K562 (cell line): Measurements from ENCODE around the gene CCDC127. TPM values are rescaled to one million over a fixed set of nuclear protein-coding genes. Genes with fewer than 3 reads are reported as not detected.

Experiments used
- ARID1B ChIP-seq: fragments of 450-650 bp; IDR thresholded peaks from 2 replicates; pipeline ENCODE4 v1.6.1; 2016; ENCODE audit warnings: antibody characterized with exemption, mild to moderate bottlenecking, inconsistent platforms
- ATF1 ChIP-seq, 2 experiments: fragments of 450-650 bp in 1 of 2; IDR thresholded peaks; 2 replicates each; pipeline ENCODE4 v1.6.1; 2016; ENCODE audit warnings: missing compliant biosample characterization in 1 of 2, missing genetic modification characterization in 1 of 2
- BHLHE40 ChIP-seq: IDR thresholded peaks from 2 replicates; pipeline ENCODE4 v1.6.1; 2011; ENCODE audit warnings: low read length, improper control_type of control experiment
- CGGBP1 ChIP-seq: fragments of 250-450 bp; sonication (Bioruptor Pico); IDR thresholded peaks from 2 replicates; pipeline ENCODE4 v1.9.0; 2021; ENCODE audit warnings: mild to moderate bottlenecking
- CREM ChIP-seq: IDR thresholded peaks from 2 replicates; pipeline ENCODE4 v1.6.1; 2014; ENCODE audit warnings: antibody characterized with exemption, low read depth
- DPF2 ChIP-seq: fragments of 450-650 bp; IDR thresholded peaks from 2 replicates; pipeline ENCODE4 v1.6.1; 2016
- HMBOX1 ChIP-seq: sonication (generic); IDR thresholded peaks from 2 replicates; pipeline ENCODE4 v1.6.1; 2016
- HNRNPLL ChIP-seq: fragments of 200-400 bp; formaldehyde crosslinking; IDR thresholded peaks from 2 replicates; pipeline ENCODE4 v1.6.1; 2017; ENCODE audit warnings: low read length, low read depth, mild to moderate bottlenecking; ENCODE audit not compliant: poor library complexity, severe bottlenecking
- ILF3 ChIP-seq: fragments of 450-650 bp; IDR thresholded peaks from 2 replicates; pipeline ENCODE4 v1.6.1; 2018; ENCODE audit warnings: antibody characterized with exemption, mild to moderate bottlenecking, moderate library complexity, borderline replicate concordance
- MEF2D ChIP-seq: conservative IDR thresholded peaks from 2 replicates; pipeline ENCODE4 v1.6.1; 2016; ENCODE audit warnings: low read depth, missing genetic modification characterization, missing compliant biosample characterization
- MEIS2 ChIP-seq: fragments of 450-650 bp; IDR thresholded peaks from 2 replicates; pipeline ENCODE4 v1.6.1; 2014; ENCODE audit warnings: mild to moderate bottlenecking; ENCODE audit not compliant: partially characterized antibody
- PML ChIP-seq: IDR thresholded peaks from 2 replicates; pipeline ENCODE4 v1.6.1; 2012; ENCODE audit warnings: low read length, inconsistent platforms
- PRDM10 ChIP-seq: fragments of 450-650 bp; IDR thresholded peaks from 2 replicates; pipeline ENCODE4 v1.6.1; 2018; ENCODE audit not compliant: partially characterized antibody
- TARDBP ChIP-seq: fragments of 450-650 bp; IDR thresholded peaks from 2 replicates; pipeline ENCODE4 v1.6.1; 2016
- ZC3H11A ChIP-seq: IDR thresholded peaks from 2 replicates; pipeline ENCODE4 v1.6.1; 2012; ENCODE audit warnings: low read depth, low read length, improper control_type of control experiment
- ZHX1 ChIP-seq: fragments of 150-350 bp; conservative IDR thresholded peaks from 2 replicates; pipeline ENCODE4 v1.6.1; 2014; ENCODE audit warnings: low read length
- ZNF311 ChIP-seq: fragments of 250-450 bp; sonication (Bioruptor Pico); IDR thresholded peaks from 2 replicates; pipeline ENCODE4 v1.4.0; 2020; ENCODE audit warnings: mild to moderate bottlenecking, moderate library complexity
- ZNF445 ChIP-seq: fragments of 250-450 bp; sonication (Bioruptor Pico); IDR thresholded peaks from 2 replicates; pipeline ENCODE4 v1.4.0; 2020; ENCODE audit warnings: low read depth, mild to moderate bottlenecking, moderate library complexity
- ZNF583 ChIP-seq: fragments of 250-450 bp; sonication (Bioruptor Pico); IDR thresholded peaks from 2 replicates; pipeline ENCODE4 v1.4.0; 2020
- ZNF785 ChIP-seq: fragments of 250-450 bp; sonication (Bioruptor Pico); IDR thresholded peaks from 2 replicates; pipeline ENCODE4 v1.4.0; 2020; ENCODE audit warnings: mild to moderate bottlenecking
- polyA plus RNA-seq, 8 experiments: library from polyadenylated mRNA; depleted of rRNA in 4 of 8; stranded (reverse) in 5 of 8; unstranded in 3 of 8; fragments of >200 nt; fragmentation: Nextera tagmentation in 2 of 8; fragmentation: Illumina TruSeq in 1 of 8; extraction: Ambion mirVana in 2 of 8; extraction: Trizol in 1 of 8; gene quantifications; 2 replicates each; pipeline versions ENCODE4 v1.2.1 to v1.2.3, GENCODE V29; 2011 to 2014; ENCODE audit warnings: inconsistent platforms in 1 of 8, missing spikeins in 1 of 8
- total RNA-seq, 7 experiments: library from RNA; depleted of rRNA in 6 of 7; stranded (reverse); fragments of >200 nt in 6 of 7; fragmentation: Illumina TruSeq in 2 of 7; extraction: Trizol in 2 of 7; gene quantifications; 2 replicates each; pipeline versions ENCODE4 v1.2.1 to v1.2.3, GENCODE V29; 2011 to 2021; ENCODE audit warnings: low replicate concordance in 1 of 7
- TF ChIP-seq, protein P1 (sequence below): fragments of 250-450 bp; sonication (Bioruptor Pico); IDR thresholded peaks from 2 replicates; pipeline ENCODE4 v1.8.0; 2022; ENCODE audit warnings: inconsistent platforms, mild to moderate bottlenecking, moderate library complexity, borderline replicate concordance

CCDC127 gene
- total and polyA plus RNA-seq, 9 of the 15 experiments (the other 6 are each of a cell fraction or from before 2014, with no cell fraction given): 2.7 to 4.5 (median 4.1) TPM

GRCh38 chr5:206927-207536 lies 10.9 kb downstream of the CCDC127 start (continued):
- TF ChIP-seq ATF1 (CRISPR knock-in tag; IDR thresholded peaks at IDR 0.05): no peak
- TF ChIP-seq ATF1 (tag; IDR thresholded peaks at IDR 0.05): peak; percentile 78
- TF ChIP-seq ZNF785 (CRISPR knock-in tag): no peak
- no peak for TF ChIP-seq CGGBP1 (CRISPR knock-in tag)
- peak; percentile 45 for TF ChIP-seq DPF2
- no peak for TF ChIP-seq ZNF445 (CRISPR knock-in tag)
- peak; percentile 5 for TF ChIP-seq PRDM10
- TF ChIP-seq PML: no peak
- no peak for TF ChIP-seq HNRNPLL
- TF ChIP-seq HMBOX1: peak; percentile 87; the same call in 1 of the 2 replicates
- 0 out of 2 replicates have a peak, but pooled peaks have one; percentile 58 for TF ChIP-seq TARDBP
- TF ChIP-seq MEF2D (tag): peak; percentile 86
- peak; percentile 51 for TF ChIP-seq MEIS2
- no peak for TF ChIP-seq ZNF583 (CRISPR knock-in tag)
- TF ChIP-seq ZNF311 (CRISPR knock-in tag): no peak
- TF ChIP-seq CREM: peak; percentile 88
- TF ChIP-seq ZHX1: no peak
- TF ChIP-seq BHLHE40: 0 out of 2 replicates have a peak, but pooled peaks have one; percentile 10
- TF ChIP-seq, protein P1, sequence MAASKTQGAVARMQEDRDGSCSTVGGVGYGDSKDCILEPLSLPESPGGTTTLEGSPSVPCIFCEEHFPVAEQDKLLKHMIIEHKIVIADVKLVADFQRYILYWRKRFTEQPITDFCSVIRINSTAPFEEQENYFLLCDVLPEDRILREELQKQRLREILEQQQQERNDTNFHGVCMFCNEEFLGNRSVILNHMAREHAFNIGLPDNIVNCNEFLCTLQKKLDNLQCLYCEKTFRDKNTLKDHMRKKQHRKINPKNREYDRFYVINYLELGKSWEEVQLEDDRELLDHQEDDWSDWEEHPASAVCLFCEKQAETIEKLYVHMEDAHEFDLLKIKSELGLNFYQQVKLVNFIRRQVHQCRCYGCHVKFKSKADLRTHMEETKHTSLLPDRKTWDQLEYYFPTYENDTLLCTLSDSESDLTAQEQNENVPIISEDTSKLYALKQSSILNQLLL (CRISPR knock-in tag): no peak
- peak; percentile 37; the same call in 1 of the 2 replicates for TF ChIP-seq ARID1B
- no peak for TF ChIP-seq ILF3
- TF ChIP-seq ZC3H11A: no peak
